AG10803 (cell line): ENCODE results near the gene PLA2G4F.

Source experiments
- DNase-seq: peaks from one replicate; pipeline ENCODE4 v3.0.0; 2010; ENCODE audit warnings: low read depth
- H3K4me3 ChIP-seq: 2 replicates; pipeline ENCODE4 v1.5.1; 2011; ENCODE audit warnings: mild to moderate bottlenecking, low read length, control low read depth
- CTCF ChIP-seq: conservative IDR thresholded peaks from 2 replicates; pipeline ENCODE4 v1.5.1; 2011; ENCODE audit warnings: mild to moderate bottlenecking, low read length, control low read depth, inconsistent platforms

PLA2G4F gene

DNA sequence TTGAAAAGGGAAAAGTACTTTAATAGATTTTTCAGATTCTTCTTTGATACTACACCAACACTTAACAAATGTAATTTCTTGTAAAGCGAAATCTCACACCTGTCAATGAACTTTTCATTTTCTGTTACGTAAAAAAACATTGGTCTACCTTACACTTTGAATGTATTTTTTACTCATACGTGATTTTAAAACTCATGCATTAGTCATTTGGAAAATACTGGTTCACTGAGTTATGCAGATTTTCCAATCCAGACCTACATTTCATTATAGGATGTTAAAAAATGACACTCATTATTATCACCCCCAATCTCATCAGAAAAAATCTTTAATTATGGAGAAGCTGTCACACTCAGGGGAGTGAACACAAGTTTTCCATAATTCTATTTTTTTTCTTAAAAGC is 36.9 kb upstream of the PLA2G4F start:
- DNase-seq: no peak
- no peak overlapping the region for H3K4me3 ChIP-seq
- no peak for TF ChIP-seq CTCF

- no peak for DNase-seq
- no peak for TF ChIP-seq CTCF
- no peak overlapping the region for H3K4me3 ChIP-seq
Measured at GRCh38 chr15:42191610-42192346, 35.3 kb upstream of the PLA2G4F start.

GRCh38 chr15:42190370-42190769 is 33.9 kb upstream of the PLA2G4F start:
- H3K4me3 ChIP-seq: no peak overlapping the region
- TF ChIP-seq CTCF: no peak
- no peak for DNase-seq

DNA sequence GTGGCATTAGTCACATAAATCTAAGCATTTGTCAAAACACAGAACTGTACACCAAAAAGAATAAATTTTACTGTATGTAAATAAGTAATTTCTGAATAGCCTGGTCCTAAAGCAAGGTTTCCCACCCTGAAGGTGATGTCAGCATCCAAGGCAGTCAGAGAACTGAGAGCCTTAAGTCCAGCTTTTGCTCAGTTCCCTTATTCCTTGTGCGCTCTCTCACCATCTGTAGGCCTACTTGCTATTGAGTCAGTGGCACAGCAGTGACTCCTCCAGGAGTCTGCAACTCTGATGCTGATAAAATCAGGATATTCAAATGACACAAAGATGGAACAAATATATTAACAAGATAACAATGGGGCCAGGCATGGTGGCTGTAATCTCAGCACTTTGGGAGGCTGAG is 29.4 kb upstream of the PLA2G4F start:
- H3K4me3 ChIP-seq: no peak overlapping the region
- TF ChIP-seq CTCF: no peak
- no peak for DNase-seq

DNA sequence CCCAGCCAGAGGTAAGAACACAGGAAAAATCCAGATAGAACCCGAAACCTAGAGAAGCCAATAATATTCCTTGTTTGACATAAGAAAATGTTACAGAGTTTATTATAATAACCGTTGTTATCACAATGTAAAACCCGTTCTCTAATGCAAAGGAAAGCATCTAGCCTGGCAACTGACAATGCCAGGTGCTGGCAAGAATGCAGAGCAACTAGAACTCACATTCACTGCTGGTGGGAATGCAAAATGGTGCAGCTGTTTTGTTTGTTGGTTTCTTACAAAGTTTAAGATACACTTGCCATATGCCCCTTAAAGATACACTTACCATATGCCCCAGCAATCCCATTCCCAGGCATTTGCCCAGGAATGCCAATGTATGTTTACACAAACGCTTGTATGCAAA is 28.3 kb upstream of the PLA2G4F start:
- no peak for TF ChIP-seq CTCF
- H3K4me3 ChIP-seq: no peak overlapping the region
- DNase-seq: no peak

DNA sequence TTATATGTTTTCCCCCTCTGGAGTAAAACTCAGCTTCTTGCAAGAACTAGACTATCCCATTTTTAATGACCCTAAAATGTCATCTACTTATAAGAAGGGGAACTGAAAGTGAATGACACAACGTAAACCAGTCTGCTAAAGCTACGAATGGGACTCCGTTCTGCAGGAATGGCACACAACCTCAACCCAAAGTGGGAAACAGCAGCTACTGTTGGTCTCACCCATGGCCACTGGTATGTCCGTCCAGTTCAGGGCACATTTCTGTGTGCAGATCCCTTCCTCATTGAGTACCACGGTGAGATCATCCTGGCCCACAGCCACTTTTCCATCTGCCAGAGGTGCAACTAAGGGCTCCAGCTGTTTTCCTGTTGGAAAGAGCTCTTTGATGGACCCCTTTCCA is 27.9 kb upstream of the PLA2G4F start:
- no peak for TF ChIP-seq CTCF
- no peak for DNase-seq
- H3K4me3 ChIP-seq: no peak overlapping the region

DNA sequence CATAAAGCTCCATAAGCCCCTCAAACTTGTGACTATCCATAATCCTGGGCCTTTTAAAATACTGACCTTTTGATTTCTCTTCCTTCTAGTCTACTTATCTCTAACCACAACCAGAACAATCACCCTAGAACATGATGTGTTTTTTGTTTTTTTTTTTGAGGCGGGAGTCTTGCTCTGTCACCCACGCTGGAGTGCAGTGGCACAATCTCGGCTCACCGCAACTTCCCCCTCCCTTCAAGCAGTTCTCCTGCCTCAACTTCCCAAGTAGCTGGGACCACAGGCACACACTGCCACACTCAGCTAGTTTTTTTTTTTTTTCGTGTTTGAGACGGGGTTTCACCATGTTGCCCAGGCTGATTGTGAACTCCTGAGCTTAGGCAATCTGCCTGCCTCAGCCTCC is 26.5 kb upstream of the PLA2G4F start:
- TF ChIP-seq CTCF: no peak
- H3K4me3 ChIP-seq: no peak overlapping the region
- no peak for DNase-seq
